Thoracic aorta (tissue), 2 donors: ENCODE results near the gene ACSM2B. TPM values are rescaled to one million over a fixed set of nuclear protein-coding genes. Genes with fewer than 3 reads are reported as not detected.

Source experiments
- ATAC-seq: fragments of 150-250 bp; one replicate; pipeline ENCODE4 v1.8.0; 2017; ENCODE audit warnings: low read depth; ENCODE audit not compliant: insufficient number of reproducible peaks, low FRiP score
- DNase-seq: peaks from one replicate; pipeline ENCODE4 v3.0.0-alpha.2; 2020; ENCODE audit warnings: low spot score
- H3K27ac ChIP-seq, 2 donors: fragments of 200-600 bp; sonication (generic); 1 replicate in 1 of 2; 2 replicates in 1 of 2; pipeline ENCODE4 v1.5.1; 2016; ENCODE audit warnings: mild to moderate bottlenecking in 2 of 2, moderate library complexity in 2 of 2
- H3K27me3 ChIP-seq: fragments of 200-600 bp; sonication (generic); replicated peaks from 2 replicates; pipeline ENCODE4 v1.6.0; 2016; ENCODE audit warnings: mild to moderate bottlenecking; ENCODE audit not compliant: insufficient read depth
- H3K36me3 ChIP-seq: fragments of 200-600 bp; sonication (generic); one replicate; pipeline ENCODE4 v1.5.1; 2016
- H3K4me1 ChIP-seq, 2 donors: fragments of 200-600 bp; sonication (generic); 1 replicate in 1 of 2; 2 replicates in 1 of 2; pipeline versions ENCODE4 v1.5.1 to v1.6.0; 2016; ENCODE audit warnings: low read depth in 2 of 2, mild to moderate bottlenecking in 1 of 2; ENCODE audit not compliant: control insufficient read depth in 1 of 2
- H3K4me3 ChIP-seq: fragments of 200-600 bp; sonication (generic); 2 replicates; pipeline ENCODE4 v1.5.1; 2016; ENCODE audit warnings: mild to moderate bottlenecking
- H3K9me3 ChIP-seq: fragments of 200-600 bp; sonication (generic); 2 replicates; pipeline ENCODE4 v1.5.1; 2016
- CTCF ChIP-seq: fragments of 200-600 bp; sonication (generic); IDR thresholded peaks from one replicate; pipeline ENCODE4 v1.5.1; 2019; ENCODE audit warnings: antibody characterized with exemption
- total RNA-seq, 2 donors: library from RNA; depleted of rRNA; stranded (reverse); fragments of >200 nt; gene quantifications; one replicate each; pipeline versions ENCODE4 v1.1.0 to v1.2.3, GENCODE V29; 2016

The ACSM2B gene
- total RNA-seq, 2 donors from 2014 or later, result not detected

GRCh38 chr16:20520103-20520502, 56.1 kb downstream of the ACSM2B start:
- no peak for DNase-seq
- Histone ChIP-seq H3K4me3 (no peak overlapping the region), H3K9me3 (no peaks in the 10 kb centered on the region), H3K36me3 (no peaks in the 10 kb centered on the region), H3K4me1 (no peaks in the 10 kb centered on the region), H3K27me3 (no peaks in the 10 kb centered on the region), H3K27ac (no peak overlapping the region)
- ATAC-seq, result no peak
- TF ChIP-seq CTCF, result no peak

- Histone ChIP-seq H3K4me1 (no peaks in the 10 kb centered on the region), H3K27me3 (no peaks in the 10 kb centered on the region), H3K4me3 (no peak overlapping the region), H3K27ac (no peak overlapping the region), H3K36me3 (no peaks in the 10 kb centered on the region), H3K9me3 (no peaks in the 10 kb centered on the region)
- no peak for ATAC-seq
- no peak for DNase-seq
- TF ChIP-seq CTCF, result no peak
Measured at GRCh38 chr16:20519231-20519630, 56.9 kb downstream of the ACSM2B start.

GRCh38 chr16:20517149-20517548, 59.0 kb downstream of the ACSM2B start:
- Histone ChIP-seq H3K9me3 (no peaks in the 10 kb centered on the region), H3K4me1 (no peaks in the 10 kb centered on the region), H3K27me3 (no peaks in the 10 kb centered on the region), H3K36me3 (no peaks in the 10 kb centered on the region), H3K4me3 (no peak overlapping the region), H3K27ac (no peak overlapping the region)
- no peak for TF ChIP-seq CTCF
- ATAC-seq (no peak), DNase-seq (no peak)

- Histone ChIP-seq H3K36me3 (no peaks in the 10 kb centered on the region), H3K27me3 (no peaks in the 10 kb centered on the region), H3K27ac (no peak overlapping the region), H3K4me1 (no peaks in the 10 kb centered on the region), H3K9me3 (no peaks in the 10 kb centered on the region), H3K4me3 (no peak overlapping the region)
- TF ChIP-seq CTCF, result no peak
- ATAC-seq, result no peak
- no peak for DNase-seq
Measured at GRCh38 chr16:20515688-20516090, 60.5 kb downstream of the ACSM2B start.

- no peaks in the 10 kb centered on the region for H3K27me3 ChIP-seq
- no peaks in the 10 kb centered on the region for H3K4me1 ChIP-seq
- no peak for TF ChIP-seq CTCF
- H3K4me3 ChIP-seq, result no peak overlapping the region
- no peak overlapping the region for H3K27ac ChIP-seq
- H3K9me3 ChIP-seq, result no peaks in the 10 kb centered on the region
- no peaks in the 10 kb centered on the region for H3K36me3 ChIP-seq
- no peak for ATAC-seq
- no peak for DNase-seq
Measured at GRCh38 chr16:20510323-20510722, 65.8 kb downstream of the ACSM2B start.
